Stimulated activated CD4-positive, alpha-beta T cell treated with anti-CD3 and anti-CD28 coated beads, Interleukin-12 subunit alpha, Interleukin-12 subunit beta, amount 100 ng/mL, for 48 hours (primary cell): ENCODE results near the gene JPT2.

ENCODE experiments used
- DNase-seq, 3 donors: peaks; one replicate each; pipeline ENCODE4 v3.0.0-alpha.2; 2020; ENCODE audit warnings: low read depth in 2 of 3, low spot score in 1 of 3

JPT2 gene

DNA sequence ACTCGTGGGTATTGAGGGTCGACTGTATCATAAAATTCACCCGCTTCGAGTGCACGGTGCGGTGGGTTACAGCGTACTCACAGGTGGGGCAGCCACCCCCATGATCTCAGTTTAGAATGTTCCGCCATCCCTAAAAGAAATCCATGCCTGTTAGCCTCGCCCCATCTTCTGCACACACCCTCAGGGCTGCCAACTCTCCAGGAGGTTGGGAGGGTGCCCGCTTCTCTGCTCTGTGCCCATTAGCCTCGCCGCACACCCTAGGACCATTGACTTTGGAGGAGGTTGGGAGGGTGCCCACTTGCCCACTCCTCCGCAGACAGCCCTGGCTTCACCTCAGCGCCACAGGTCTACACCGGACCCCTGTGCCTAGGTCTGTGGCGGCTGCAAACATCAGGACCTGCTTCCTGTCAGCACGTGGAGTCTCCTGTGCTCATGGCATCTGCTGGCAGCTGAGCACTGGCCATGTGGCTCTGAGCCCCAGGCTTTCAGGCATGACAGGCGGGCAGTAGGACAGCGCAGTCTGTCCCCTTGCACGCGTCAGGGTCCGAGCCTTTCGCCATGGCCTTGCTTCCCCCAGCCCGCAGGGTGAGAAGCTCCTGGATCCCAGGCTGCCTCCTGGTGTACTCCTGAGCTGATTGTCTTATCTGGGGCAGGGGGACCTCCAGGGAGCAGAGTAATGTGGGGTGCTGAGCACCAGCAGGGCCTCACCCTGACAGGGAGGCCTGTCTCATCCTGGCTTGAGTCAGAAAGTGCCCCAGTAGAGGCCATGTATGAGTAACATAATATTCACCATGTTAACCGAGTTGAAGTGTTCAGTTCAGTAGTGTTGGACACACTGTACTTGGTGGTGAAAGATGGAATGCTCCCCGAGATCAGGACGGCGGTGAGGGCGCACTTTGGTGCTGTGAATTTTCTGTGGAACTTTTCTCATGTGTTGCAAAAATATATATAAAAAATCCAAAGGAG lies 71.4 kb downstream of the JPT2 start:
- no peak for DNase-seq
